K562 treated with DMSO at 1 percent for 12 hours (cell line): Measurements from ENCODE around the gene FASTKD3. TPM values are rescaled to one million over a fixed set of nuclear protein-coding genes. Genes with fewer than 3 reads are reported as not detected.

ENCODE experiments used
- total RNA-seq: library from RNA; unstranded; fragments of 300-600 nt; gene quantifications from 2 replicates; pipeline ENCODE4 v1.2.3, GENCODE V29; 2022; ENCODE audit not compliant: insufficient read depth

Gene FASTKD3
- total RNA-seq, result 8.3 and 13.9 TPM in 2 replicates

DNA sequence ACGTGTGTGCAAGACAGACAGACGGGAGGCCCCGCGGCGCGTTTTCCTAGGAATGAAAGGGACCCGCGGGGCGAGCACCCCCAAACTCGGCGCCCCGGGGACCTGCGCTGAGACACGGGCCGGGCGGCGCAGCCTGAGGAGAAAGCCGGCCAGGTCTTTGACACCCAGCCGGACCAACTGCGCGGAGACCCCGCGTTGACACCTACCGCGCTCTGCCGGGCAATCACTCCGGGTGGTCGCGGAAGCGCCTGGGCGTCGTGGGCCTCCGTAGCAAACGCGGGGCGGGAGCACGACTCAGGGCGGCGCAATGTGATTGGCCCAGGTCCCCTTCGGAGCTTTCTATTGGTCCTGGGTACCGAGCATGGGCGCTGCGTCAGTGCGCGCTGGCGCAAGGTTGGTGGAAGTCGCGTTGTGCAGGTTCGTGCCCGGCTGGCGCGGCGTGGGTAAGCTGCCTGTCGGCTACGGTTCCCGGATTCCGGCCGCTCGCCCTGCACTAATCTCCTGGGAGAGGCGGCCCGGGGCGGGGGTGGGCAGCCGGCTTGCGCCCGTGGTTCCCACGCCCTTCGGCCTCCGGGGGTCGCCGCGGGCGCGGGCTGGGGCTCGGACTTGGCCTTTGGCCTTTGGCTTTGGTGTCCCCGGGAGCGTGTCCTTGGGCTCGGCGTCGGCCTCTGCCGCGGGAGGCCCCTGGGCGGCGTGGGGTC is at the start of gene FASTKD3, which contains the start of gene MTRR:
TSS of gene FASTKD3 (minus strand) at position 259 of the 701 bp plus-strand sequence. CDS start 948 bp downstream, outside the sequence.
TSS of gene MTRR (plus strand) at position 376 of the 701 bp plus-strand sequence. CDS start 1,647 bp downstream, outside the sequence.

DNA sequence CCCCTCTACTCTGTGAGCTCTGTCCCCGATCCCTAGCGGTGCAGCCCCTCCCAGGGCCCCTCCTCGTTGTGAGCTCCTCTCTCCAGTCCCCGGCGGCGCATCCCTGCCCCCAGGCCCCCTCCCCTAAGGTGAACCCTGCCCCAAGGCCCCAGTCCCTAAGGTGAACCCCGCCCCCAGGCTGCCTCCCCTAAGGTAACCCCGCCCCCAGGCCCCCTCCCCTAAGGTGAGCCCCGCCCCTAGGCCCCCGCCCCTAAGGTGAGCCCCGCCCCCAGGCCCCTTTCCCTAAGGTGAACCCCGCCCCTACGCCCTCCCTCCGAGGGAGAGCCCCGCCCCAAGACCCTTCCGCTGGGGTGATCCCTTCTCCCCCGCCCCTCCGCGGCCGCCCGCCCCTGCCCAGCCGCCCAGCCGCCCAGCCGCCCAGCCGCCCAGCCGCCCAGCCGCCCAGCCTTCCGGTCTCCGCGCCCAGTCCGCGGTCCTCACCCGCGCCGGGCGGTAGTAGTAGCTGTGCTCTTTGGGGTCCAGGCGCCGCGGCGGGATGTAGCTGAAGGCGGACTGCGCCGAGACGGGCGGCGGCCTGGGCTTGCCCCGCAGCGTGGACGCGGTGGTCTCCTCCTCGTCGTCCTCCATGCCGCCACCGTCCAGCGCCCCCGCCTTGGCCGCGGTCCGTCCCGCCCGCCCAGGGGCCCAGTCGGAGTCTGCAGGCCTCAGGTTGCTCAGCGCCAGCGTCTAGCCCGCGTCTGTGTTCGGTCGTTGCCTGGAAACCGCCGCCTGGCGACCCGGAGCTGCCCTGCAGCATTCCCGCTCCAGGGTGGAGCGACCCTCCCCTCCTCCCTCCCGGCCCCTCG is 18.2 kb downstream of the FASTKD3 start, which contains the start of gene CFAP90:
TSS of gene CFAP90 (minus strand) at position 739 of the 845 bp plus-strand sequence. CDS start at position 627, 112 bp downstream.

Other genes starting within 250 kb of the FASTKD3 start
- gene CFAP90, start 17.9 kb downstream of the FASTKD3 start, total RNA-seq, result not detected in 2 replicates
- 11.2 and 38.6 TPM in 2 replicates for gene MTRR, start 117 bp upstream of the FASTKD3 start, total RNA-seq